HG02623 (cell line): ENCODE measurements around the gene GSTO2.

Source experiments
- ATAC-seq: cut with Tn5 transposase; IDR thresholded peaks from one replicate; pipeline ENCODE4 v1.9.1; 2021; ENCODE audit warnings: moderate library complexity; ENCODE audit not compliant: unreplicated experiment

GSTO2 gene

GRCh38 chr10:104306897-104307296 lies 37.9 kb downstream of the GSTO2 start:
- ATAC-seq: no peak

DNA sequence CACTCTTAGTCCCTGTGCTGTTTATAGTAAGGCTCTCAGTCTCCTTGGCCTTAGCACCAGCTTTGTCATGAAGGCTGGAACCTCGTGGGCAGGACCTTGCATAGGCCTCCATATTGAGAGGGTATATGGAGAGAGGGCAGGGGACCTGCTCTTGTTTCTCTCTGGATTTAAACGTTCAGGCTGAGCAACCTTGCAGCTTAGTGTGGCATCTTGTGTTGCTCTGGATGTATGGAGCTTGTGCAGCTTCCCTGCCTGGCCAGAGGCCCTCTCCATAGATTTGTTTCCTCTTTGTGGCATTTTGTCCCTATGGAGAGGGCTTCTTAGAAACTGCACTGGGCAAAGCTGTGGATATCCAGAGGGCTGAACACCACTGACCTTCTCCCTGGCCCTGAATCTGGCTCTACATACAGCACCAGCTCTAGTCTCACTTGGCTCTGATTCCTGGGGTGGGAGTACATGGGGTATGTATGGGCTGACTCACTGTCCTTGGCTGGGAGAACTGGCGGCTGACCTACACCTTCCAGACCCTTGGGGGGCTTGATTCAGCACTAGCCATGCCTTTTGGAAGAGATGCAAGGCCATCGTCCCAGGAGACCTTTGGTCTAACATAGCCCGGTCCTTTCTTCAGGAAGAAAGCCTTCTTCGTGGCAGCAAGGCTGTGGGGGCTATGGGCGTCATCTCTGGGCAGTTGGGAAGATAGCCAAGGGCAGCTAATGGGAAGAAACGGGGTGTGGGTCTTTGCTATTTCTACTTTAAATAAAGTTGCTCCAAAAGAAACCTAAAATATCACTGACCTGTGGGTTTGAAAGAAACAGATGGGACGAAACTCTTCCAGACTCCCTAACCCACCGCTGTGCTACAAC lies 38.8 kb downstream of the GSTO2 start:
- no peak for ATAC-seq

GRCh38 chr10:104308439-104308903 lies 39.5 kb downstream of the GSTO2 start:
- ATAC-seq: peak; percentile 66

- ATAC-seq: no peak
Observed at GRCh38 chr10:104309980-104310978, 41.3 kb downstream of the GSTO2 start.

DNA sequence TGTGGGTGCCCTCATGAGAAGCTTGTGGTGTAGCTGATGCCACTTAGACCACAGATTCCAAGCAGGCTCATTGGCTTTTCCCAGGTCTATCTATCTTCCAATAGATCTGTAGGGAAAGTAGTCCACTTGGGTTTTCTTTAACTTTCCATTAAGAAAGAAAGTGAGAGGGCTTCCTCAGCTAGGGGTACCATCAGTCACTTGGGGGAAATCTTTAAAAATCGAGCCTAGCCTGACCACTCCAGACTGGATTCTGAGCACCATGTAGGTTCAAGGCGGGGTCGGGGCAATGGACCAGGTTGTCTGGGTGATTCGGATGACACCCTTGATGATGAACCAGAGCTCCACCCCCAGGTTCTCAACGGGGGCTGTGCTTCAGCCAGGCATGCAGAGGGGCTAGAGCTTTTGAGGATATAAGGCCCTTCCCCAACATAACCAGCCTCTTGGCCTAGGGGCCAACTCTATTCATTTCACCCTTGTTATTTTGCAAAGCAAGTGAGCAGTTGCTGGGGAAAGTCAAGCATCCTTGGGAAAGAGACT lies 42.3 kb downstream of the GSTO2 start:
- no peak for ATAC-seq

DNA sequence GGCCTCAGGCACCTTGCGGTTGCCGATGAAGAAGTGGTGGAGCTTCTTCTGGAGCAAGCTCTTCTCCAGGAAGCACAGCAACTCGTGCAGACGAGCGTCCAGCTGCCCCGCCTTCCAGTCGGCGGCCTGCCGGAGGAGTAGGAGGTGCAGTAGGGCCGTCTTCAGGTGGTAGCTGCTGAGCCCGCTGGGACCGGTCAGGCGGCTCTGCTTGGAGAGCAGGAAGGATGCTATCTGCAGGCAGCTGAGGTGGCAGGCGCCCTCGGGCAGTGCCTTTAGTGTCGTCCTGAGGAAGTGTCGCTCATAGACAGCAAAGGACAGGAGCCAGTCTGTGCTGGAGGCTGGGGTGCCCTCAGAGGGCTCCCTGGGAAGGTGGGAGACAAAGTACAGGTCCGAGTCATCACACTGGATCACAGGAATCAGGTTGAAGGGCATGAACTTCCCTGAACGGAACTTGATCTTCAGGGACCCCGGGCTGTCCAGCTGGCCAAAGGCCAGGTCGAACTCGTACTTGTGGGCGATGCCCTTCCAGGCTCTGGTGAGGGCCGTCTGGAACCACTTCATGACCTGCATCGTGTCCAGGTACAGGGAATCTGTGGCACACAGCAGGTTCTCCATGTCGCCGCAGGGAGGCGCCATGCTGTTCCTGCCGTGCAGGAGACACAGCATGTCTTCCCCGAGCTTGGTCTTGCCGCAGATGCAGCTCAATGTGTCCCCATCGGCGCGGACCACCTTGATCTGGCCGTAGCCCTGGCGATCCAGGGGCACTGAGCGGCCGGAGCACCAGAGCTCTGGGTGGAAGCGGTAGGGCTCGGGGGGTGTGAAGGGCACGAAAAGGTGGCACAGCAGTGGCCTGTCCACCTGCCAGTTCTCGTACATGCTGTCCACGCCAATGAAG lies 45.9 kb downstream of the GSTO2 start:
- no peak for ATAC-seq

DNA sequence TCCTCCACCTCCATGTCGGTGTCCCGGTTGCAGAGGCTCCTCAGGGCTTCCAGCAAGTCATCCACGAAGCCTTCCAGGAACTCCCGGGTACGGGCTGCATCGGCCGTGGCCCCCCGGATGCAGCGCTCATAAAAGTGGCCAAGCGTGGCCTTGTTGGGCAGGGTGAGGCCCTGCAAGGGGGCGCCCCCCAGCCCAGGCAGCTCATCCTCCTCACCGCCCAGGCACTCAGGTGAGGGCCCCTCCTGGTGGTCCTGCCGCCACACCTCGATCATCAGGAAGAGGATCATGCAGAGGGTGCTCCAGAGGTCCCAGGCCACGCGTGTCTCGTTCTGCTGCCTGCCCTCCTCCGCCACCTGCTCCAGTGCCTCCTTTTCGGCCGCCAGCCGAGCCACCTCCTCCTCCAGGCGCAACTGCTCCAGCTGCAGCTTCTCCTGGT lies 46.5 kb downstream of the GSTO2 start:
- no peak for ATAC-seq

DNA sequence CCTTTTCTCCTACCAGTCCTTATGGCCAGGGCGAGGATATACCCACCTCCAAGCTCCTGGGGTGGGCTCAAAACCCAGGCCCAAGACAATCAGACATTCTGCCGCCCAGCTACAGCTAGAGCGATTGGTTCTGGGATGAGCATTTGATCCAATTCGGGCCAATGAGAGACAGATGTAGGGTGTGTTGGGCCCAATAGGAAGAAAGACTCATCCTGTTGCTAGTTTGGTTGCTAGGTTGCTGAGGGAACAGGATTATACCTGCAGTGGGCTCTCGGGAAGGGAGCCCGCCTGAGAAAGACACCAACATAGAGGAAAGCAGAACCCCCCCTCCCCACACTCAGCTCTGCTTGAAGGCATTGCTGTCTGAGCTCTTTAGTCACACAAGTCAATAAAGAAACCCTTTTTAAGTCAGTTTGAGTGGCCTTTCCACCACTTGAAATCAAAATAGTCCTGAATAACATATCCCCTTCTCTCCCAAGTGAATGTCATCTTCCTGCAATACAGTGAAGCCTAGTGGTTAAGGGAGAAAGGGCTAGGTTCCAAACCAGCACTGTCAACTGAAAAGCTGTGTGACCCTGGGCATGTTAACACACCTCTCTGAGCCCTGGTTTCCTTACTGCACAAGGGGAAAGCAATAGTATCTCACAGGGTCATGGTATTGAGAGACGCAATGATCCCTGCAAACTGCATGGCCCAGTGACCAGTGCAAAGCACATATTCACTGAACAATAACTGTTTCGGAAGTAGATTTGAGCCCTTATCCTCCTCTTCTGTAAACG lies 47.5 kb downstream of the GSTO2 start:
- no peak for ATAC-seq

GRCh38 chr10:104317269-104317710 lies 48.3 kb downstream of the GSTO2 start:
- no peak for ATAC-seq

DNA sequence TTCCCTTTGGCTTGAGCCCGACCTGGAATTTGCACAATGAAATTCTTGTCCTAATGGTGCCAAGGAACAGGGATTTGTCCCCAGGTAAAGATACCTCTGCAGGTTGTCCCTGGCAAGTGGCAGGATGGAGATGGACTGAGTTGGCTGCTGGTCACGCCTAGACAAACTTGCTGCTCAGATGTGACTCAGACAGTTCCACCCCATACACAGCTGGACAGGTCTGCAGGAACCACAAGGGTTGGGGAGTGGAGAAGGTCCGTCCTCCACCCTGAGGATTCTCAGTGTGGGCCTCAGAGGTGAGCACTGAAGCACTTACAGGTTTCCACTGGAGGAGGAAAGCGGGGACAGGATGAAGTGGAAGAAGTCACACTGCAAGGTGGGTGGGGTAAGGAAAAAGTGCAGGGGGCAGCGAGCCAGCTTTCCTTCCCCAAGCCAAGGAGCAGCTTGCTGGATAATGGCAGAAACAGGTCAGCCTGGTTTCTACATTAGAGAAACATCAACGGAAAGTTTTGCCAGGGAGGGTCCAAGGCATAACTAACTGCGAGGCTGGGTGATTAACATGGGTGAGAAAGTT lies 48.8 kb downstream of the GSTO2 start:
- ATAC-seq: no peak

DNA sequence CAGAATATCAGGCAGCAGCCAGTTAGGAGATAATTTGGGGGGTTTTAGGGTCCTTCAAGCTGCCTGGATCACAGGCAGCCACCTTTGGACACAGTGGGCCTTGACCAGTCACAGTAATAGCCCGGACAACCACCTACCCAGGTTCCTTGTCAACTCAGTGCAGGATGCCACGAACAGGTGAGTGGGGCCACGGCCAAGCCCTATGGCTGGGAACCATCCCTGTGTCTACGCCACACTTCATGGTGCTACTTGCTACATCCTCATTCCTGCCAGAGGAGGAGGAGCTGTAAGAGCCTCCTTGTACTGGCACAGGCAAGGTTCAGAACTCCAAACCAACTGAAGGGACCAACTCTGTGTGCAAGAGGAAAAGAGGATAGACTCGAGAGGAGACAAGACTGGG lies 49.3 kb downstream of the GSTO2 start:
- no peak for ATAC-seq

GRCh38 chr10:104318810-104319741 lies 50.1 kb downstream of the GSTO2 start:
- ATAC-seq: no peak

DNA sequence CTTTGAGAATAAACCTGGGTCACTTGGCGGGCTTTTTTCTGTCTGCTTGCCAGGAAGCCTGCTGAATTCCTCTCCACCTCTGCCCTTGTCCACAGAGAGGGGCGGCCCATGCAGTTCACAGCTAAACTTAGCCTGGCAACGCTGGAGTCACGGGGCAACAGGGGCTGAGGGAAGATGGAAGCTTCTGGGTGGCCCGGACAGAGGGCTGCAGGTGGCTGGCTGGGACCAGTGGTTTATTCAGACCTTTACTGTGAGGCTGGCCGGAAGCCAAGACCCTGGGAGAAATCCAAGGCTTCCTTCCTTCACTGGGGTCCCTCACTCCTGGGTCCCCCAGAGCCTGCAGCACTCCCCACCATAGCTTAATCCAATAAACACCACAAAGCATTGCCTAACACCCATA lies 52.2 kb downstream of the GSTO2 start:
- no peak for ATAC-seq

DNA sequence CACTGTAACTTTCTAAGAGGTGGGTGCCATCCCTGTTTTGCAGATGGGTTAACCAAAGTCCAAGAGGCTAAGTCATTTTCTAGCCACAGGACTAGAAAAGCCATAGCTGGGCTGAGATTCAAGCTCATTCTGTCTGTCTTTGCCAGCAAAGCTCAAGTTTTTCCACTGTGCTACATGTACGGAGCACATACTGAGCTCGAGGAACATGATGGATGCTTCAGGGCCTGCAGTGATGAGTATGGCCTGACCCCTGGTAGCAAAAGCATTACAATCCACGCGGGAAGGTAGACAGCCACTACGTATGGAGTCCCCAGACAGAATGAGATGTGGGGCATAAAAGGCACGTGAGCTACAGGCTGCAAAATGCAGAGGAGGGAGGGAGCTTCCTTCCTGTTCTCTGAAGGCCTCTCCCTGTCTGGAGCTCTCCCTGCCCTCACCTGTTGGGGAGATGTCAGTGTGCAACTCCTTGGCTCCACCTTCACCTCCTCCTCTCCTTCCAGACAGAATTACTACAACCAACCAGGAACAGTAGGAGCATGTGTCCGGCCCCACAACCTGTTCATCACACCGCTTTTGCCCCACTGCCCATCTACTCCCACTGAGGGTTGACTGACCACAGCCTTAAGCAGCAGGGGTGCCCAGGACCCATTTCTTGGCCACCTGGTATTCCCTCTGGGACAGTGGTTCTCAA lies 52.9 kb downstream of the GSTO2 start:
- no peak for ATAC-seq

- no peak for ATAC-seq
Observed at GRCh38 chr10:104322416-104322782, 53.4 kb downstream of the GSTO2 start.

- no peak for ATAC-seq
Observed at GRCh38 chr10:104323085-104323484, 54.1 kb downstream of the GSTO2 start.

GRCh38 chr10:104323760-104324201 lies 54.8 kb downstream of the GSTO2 start:
- ATAC-seq: no peak
